NCI-H526 (cell line): Measurements from ENCODE around the gene POP7.
"Not testable (repeated sequence)": the region's sequence is repeated elsewhere in the genome, so short reads cannot be mapped to it uniquely, and the experiment has no call there.

Experiments
- DNase-seq, 2 experiments: peaks; one replicate each; lab custom pipeline; 2025; lab: John Stamatoyannopoulos, UW

Gene POP7

DNA sequence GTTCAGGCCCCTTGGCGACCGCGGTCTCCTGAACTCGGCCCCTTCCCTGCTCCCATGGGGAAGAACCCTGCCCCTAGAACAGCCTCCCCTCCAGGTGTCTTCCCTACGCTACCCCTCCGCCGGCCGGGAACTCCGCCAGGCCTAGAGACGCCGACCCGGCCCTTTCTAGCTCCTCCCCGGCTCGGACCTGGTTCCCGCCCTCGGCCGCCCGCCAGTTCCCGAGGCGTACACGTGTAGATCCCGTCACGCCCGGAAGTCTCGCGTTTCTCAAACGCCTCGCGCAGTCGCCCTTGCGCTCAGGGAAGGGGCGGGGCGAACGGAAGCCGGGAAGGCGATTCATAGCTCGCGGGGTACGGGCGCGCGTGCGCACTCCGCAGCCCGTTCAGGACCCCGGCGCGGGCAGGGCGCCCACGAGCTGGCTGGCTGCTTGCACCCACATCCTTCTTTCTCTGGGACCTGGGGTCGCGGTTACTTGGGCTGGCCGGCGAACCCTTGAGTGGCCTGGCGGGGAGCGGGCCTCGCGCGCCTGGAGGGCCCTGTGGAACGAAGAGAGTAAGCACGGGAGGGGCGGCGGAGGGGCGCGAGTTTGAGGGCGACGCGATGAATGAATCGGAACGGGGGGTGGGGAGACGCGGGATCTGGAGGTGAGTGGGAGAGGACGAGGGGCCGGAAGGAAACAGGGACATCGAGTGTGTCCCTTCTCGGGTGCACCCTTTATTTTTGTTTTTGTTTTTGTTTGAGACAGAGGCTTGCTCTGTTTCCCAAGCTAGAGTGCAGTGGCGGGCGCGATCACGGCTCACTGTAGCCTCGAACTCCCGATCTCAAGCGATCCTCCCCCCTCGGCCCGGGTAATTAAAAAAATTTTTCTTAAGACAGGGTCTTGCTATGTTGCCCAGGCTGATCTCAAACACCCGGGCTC, at the start of gene POP7:
TSS of gene POP7 (plus strand) at position 369 of the 919 bp plus-strand sequence. CDS start 710 bp downstream, outside the sequence.
- peak; percentile 96 to 100 for DNase-seq

DNA sequence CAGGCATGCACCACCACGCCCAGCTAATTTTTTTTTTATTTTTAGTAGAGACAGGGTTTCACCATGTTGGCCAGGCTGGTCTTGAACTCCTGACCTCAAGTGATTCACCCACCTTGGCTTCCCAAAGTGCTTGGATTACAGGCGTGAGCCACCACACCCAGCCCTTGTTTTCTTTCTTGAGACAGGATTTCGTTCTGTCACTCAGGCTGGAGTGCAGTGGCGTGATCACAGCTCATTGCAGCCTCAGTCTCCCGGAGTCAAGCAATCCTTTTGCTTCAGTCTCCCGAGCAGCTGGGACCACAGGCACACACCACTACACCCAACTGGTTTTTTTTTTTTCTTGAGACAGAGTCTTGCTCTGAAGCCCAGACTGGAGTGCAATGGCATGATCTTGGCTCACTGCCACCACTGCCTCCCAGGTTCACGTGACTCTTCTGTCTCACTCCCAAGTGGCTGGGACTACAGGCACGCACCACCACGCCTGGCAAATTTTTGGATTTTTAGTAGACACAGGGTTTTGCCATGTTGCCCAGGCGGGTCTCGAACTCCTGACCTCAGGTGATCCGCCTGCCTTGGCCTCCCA, 43.6 kb upstream of the POP7 start:
- not testable (repeated sequence) for DNase-seq

DNA sequence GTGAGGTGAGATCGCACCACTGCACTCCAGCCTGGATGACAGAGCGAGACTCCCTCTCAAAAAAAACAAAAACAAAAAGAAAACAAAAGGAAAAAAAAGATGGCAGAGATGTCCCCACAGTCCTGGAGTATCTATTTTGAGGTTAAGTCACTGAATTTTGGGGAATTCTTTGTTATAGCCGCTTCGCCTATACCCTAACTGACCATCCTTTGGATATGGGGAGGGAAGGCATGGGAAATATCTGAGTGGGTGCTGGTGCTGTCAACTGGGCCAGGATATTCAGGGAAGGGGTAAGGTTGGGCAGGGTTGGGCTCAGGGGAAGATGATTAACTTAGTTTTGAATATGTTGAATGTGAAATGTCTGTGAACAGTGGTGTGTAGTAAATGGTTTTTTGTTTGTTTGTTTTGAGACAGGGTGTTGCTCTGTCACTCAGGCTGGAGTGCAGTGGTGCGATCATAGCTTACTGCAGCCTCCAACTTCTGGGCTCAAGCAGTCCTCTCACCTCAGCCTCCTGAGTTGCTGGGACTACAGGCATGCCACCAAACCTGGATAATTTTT, 40.7 kb upstream of the POP7 start:
- DNase-seq = no peak

DNA sequence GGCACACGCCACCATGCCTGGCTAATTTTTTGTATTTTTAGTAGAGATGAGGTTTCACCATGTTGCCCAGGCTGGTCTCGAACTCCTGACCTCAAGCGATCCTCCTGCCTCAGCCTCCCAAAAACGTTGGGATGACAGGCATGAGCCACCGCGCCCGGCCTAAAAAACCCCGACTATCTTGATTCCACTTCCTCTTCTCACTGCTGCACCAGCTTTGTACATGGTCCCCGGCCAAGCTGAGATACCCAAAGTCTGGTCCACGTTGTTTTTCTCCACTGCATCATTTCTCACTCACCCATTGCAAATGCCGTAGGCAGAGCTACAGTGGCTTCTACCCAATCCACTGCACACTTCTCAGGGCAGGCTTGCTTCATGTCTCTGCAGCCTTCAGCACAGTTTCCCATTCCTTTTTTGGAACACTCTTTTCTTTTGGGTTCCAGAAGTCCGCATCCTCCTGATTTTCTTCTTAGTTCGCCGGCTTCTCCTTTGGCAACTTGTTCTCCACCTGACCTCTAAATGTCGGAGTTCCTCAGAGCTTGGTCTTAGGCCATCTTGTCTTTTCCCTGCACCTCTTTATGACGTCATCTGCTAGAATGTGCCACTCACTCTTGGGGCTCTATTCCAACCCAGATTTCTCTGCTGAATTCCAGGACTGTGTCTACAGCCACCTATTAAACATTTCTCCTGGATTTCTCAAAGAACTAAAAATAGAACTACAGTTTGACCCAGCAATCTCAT, 38.4 kb upstream of the POP7 start:
- no peak for DNase-seq

DNA sequence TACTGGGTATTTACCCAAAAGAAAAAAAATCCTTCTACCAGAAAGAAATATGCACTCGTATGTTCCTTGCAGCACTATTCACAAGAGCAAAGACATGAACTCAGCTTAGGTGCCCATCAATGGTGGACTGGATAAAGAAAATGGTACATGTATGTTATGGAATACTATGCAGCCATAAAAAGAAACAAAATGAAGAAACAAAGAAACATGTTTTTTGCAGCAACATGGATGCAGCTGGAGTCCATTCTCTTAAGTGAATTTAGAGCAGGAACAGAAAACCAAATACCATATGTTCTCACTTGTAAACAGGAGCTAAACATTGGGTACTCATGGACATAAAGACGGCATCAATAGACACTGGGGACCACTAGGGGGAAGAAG, 37.9 kb upstream of the POP7 start:
- DNase-seq = no peak

DNA sequence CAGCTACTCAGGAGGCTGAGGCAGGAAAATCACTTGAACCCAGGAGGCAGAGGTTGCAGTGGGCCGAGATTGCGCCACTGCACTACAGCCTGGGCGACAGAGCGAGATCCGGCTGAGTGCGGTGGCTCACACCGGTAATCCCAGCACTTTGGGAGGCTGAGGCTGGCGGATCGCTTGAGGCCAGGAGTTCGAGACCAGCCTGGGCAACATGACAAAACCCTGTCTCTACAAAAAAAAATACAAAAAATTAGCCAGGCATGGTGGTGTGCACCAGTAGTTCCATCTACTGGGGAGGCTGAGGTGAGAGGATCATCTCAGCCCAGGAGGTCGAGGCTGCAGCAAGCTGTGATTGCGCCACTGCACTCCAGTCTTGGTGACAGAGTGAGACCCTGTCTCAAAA, 36.8 kb upstream of the POP7 start:
- not testable (repeated sequence) for DNase-seq

DNA sequence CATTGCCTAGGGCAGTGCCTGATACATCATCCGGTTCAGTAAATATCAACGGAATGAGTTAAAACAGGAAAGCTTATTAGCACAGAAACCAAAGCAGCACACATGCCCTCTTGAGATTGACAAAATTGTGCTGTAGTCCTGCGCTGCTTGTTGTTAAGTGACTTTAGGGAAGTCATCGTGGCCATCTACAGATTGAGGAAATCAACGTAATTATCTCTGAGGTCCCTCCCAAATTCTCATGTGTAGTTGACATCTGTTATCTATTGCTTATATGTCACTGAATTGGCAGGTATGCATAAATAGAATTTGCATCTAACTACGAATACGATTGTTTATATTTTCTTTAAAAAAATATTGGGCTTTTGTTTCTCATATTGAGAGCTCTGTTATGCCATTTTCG, 35.8 kb upstream of the POP7 start:
- no peak for DNase-seq

DNA sequence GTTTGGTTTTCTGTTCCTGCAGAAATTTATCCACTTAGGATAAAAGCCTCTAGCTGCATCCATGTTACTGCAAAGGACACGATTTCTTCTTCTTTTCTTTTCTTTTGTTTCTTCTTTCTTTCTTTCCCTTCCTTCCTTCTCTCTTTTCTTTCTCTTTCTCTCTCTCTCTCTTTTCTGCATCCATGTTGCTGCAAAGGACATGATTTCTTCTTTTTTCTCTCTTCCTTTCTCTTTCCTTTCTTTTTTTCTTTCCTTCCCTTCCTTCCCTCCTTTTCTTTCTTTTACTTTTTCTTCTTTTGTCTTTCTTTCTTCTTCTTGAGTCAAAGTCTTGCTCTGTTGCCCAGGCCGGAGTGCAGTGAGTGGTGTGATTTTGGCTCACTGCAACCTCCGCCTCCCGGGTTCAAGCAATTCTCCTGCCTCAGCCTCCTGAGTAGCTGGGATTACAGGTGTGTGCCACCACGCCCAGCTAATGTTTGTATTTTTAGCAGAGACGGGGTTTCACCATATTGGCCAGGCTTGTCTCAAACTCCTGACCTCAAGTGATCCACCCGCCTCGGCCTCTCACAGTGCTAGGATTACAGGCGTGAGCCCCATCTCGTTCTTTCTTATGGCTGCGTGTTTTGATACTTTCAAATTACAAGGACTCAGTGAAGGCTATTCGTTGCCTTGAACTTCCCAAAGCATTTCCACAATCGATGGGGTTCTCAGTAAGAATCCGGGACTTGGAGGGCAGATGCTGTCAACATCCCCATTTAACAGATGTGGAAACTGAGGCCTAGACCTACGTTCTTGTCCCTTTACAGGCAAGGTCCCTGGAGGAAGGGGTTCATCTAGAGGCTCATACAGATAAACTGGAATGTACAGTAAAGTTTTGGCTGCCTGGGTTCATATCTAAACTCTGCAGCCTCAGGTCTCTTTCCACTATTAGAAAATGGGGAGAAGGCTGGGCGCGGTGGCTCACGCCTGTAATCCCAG, 34.3 kb upstream of the POP7 start:
- no peak for DNase-seq

DNA sequence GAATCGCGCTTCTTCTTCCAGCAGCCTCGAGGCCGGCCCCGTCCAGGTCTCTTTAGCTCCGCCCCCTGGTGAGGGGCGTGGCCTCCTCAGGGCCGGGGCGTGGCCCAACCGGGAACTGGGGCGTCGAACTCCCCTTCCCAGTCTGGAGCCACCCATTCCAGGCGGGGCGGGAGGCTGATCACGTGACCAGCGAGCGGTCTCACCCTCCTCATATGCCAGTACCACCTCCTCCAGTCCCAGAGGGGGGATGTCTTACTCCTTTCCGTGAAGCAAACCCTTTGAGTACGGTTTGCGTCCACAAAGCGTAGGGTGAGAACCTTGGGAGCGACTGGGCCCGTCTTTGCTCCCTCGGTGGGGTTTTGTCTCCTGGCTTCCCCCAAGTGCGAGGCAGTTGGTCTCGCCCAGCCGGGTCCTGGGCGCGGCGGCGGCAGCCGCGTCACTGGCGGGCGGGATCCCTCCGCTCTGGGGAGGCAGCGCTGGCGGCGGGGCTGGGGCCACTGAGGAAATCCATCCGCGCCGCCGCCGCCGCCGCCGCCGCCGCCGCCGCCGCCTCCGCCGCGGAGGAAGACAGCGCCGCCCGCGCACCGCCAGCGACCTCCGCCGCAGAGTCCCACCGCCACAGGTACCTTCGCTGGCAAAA, 32.5 kb upstream of the POP7 start, which contains the start of gene GNB2:
TSS of gene GNB2 (plus strand) at position 439 of the 640 bp plus-strand sequence. CDS start 2,526 bp downstream, outside the sequence.
- peak; percentile 99 for DNase-seq

DNA sequence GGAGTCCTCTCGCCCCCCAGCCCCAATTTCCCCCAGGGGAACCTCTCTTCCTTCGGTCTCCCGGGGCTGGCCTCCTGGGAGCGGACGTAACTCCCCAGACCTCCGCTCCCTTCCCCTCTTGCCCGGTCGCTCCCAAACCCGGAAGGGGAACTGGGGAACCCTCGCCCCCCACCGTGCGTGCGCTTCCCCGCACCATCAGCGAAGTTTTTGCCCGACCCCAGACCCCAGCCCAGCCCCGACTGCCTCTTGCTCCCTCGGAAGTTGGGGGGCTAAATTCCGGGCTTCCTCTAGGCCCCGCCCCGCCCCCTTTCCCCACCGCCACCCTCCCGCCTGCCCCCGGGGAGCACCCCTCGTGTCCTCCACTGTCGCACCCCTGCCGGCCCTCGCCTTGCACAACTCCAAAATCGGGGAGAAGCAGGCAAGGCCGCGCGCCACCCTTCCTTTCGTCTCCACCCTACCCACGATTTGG, 31.9 kb upstream of the POP7 start:
- DNase-seq = peak in 1 of 2 experiments; percentile 68

DNA sequence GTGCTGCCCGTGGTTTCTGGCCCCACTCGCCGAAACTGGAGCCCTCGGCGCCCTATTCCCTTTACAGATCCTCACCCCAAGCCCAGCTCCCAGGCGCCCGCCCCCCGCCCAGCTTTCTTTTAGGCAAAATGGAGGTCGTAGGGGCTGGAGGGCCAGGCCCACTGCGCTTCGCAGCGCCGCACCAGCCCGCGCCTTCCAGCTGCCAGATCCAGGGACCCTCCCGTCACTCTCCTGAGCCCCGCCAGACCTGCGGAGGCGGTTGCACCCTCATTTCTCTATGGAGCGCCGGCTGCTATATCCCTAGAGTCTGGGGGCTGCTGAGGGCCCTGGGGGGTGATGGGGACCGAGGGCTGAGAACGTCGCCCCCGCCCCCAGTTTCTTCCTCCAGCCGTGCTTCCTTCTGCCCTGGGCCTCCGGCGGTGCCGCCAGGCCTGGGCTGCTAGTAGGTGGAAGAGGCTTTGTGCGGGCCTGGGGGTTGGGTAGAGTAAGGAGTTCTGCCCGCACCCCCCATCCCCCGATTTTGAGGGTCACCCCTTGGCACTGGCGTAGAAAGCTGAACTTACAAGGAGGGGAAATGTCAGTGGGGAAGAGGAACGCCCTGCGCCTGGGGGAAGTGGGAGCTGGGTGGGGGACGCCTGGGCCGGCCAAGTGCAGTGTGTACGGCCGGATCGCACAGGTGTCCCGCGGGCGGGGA, 31.4 kb upstream of the POP7 start:
- peak in 1 of 2 experiments; percentile 70 for DNase-seq

DNA sequence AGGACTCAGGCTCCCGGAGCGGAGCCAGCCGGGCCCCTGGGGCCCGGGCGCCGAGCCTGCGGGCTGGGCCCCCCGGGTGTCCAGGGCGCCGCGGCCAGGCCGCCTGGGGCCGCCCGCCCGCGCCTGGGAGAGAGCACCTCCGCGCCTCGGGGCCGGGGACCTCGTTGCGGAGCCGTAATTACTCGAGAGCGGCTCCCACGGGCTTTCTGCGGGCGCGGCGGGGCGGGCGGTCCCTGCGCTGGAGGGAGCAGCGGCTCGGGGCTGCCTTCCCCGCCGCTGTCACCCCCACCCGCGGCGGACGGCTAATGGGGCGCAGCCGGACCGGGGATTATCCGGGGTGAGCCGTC, 30.8 kb upstream of the POP7 start:
- peak in 1 of 2 experiments; percentile 82 for DNase-seq

DNA sequence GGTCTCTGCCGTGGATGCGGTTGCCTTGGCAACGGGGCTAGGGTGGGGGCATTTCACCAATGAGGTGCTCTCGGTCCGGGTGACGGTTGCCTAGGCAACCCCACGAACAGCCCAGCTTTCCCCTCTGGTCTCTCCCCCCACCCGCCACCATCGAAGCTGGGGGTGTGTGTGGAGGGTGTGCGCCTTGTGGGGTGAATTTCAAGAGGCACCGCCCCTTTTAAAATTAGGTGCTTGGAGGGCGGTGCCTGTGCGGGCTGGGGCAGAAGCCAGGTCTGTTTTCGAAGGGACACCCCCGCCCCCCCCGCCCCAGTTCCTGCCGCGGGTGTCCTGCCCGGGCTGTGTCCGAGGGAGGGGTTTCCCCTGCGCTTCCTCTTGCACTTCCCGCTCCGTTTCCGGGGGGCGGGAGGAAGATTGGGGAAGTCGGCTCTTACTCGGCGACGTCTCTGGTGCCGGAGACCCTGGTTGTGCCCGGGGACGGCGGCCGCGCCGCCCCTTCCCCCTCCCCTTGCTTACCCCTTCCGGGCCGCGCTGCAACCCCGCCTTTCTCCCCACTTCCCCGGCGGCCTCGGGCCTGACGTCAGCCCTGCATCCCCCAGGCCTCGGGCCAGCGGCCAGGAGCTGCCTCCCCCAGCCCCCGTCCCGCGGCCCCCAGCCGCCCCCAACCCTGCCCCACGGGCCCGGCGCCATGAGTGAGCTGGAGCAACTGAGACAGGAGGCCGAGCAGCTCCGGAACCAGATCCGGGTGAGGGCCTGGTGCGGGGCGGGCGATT, 30.2 kb upstream of the POP7 start:
- peak; percentile 59 to 78 for DNase-seq

DNA sequence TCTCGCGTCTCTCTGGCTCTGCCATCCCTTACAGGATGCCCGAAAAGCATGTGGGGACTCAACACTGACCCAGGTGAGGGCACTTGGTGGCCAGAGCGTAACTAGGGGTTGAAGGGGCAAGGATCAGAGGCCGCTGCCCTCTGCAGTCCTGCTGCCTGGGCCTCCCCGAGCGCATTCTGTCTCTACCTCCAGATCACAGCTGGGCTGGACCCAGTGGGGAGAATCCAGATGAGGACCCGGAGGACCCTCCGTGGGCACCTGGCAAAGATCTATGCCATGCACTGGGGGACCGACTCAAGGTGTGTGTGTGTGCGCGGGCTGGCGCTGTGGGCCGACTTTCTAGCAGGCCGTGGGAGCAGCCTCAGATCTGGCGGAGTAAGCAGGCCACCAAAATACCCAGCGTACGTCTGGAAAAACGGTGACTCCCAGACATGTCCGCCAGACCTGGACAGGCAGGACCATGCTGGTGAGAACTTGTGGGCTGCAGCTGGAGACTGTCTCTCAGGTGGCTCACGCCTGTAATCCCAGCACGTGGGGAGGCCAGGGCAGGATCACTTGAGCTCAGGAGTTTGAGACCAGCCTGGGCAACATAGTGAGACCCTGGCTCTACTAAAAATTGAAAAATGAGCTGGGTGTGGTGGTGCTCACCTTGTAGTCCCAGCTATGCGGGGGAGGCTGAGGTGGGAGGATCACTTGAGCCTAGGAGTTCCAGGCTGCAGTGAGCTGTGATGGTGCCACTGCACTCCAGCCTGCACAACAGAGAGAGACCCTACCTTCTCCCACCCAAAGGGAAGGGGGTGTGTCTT, 29.2 kb upstream of the POP7 start:
- DNase-seq = no peak

DNA sequence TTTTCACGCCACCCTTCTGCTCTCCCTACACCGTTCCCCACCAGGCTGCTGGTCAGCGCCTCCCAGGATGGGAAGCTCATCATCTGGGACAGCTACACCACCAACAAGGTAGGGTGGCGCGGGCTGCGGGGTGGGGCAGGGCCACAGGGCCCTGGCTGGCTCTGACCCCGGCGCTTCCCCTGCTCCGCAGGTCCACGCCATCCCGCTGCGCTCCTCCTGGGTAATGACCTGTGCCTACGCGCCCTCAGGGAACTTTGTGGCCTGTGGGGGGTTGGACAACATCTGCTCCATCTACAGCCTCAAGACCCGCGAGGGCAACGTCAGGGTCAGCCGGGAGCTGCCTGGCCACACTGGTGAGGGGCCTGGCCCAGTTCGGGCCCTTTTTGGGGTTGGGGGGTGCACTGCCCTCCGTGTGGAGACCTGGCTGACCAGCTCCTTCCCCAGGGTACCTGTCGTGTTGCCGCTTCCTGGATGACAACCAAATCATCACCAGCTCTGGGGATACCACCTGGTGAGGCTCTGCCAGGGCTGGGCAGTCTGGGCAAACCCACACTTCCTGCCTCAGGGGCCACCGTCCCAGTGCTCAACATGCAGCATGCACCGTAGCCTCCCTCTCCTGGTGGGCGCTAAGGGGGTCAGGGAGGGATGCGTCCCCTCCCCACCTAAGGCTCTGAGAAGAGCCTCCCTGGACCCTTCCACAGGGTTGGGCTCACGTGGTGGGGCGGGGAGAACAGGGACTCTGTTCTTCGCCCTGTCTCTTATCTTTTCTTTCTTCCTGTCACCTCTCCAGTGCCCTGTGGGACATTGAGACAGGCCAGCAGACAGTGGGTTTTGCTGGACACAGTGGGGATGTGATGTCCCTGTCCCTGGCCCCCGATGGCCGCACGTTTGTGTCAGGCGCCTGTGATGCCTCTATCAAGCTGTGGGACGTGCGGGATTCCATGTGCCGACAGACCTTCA, 28.3 kb upstream of the POP7 start:
- no peak for DNase-seq

DNA sequence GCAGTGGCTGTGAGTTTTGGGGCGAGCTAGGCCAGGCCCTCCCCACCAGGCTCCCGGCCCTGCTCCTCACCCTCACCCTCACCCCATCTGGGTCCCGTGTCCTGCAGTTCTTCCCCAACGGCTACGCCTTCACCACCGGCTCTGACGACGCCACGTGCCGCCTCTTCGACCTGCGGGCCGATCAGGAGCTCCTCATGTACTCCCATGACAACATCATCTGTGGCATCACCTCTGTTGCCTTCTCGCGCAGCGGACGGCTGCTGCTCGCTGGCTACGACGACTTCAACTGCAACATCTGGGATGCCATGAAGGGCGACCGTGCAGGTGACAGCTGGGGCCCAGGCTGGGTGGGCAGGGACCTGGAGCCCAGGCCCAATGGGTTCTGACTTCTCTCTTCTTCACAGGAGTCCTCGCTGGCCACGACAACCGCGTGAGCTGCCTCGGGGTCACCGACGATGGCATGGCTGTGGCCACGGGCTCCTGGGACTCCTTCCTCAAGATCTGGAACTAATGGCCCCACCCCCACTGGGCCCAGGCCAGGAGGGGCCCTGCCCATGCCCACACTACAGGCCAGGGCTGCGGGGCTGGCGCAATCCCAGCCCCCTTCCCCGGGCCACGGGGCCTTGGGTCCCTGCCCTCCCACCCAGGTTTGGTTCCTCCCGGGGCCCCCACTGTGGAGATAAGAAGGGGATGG, 27.5 kb upstream of the POP7 start:
- no peak for DNase-seq
